Measurements from ENCODE around the gene POLR2E. TPM values are rescaled to one million over a fixed set of nuclear protein-coding genes. Genes with fewer than 3 reads are reported as not detected.

The POLR2E gene
- total RNA-seq, 1 experiment from 2014 or later = 141 TPM

DNA sequence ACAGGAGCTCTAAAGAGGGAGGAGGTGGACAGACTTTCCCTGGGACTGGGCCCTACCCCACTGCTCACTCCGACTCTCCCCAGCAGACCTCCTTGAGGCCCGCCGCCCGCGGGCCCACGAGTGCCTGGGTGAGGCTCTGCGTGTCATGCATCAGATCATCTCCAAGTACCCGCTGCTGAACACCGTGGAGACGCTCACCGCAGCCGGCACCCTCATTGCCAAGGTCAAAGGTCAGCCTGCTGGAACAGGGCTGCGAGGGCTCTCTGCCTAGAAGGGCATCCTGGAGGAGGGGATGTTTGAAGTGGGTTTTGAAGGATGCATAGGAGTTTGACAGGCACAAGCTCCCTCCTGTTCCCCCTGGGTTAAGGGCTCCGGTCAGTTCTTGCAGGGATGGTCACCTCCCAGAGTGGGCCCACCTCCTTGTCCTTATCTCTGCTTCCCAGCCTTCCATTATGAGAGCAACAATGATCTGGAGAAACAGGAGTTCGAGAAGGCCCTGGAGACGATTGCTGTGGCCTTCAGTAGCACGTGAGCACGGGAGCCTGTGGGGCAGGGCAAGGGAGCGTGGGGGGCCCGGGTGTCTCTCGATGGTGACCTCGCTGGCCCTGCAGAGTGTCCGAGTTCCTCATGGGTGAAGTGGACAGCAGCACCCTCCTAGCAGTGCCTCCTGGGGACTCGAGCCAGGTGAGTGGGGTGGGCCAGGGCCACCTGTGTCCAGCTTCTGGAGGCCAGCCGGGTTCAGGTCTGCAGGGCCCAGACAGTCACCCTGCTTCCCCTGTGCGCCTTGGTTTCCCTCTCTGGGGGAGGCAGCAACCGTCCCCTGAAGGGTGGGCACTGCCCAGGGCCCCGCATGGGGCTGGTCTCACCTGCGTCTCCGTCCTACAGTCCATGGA is 21.9 kb downstream of the POLR2E start:
- no peaks in the 10 kb centered on the region for H3K27me3 Mint-ChIP-seq (ENCODE audit: unreplicated experiment)
- TF ChIP-seq, protein P1, sequence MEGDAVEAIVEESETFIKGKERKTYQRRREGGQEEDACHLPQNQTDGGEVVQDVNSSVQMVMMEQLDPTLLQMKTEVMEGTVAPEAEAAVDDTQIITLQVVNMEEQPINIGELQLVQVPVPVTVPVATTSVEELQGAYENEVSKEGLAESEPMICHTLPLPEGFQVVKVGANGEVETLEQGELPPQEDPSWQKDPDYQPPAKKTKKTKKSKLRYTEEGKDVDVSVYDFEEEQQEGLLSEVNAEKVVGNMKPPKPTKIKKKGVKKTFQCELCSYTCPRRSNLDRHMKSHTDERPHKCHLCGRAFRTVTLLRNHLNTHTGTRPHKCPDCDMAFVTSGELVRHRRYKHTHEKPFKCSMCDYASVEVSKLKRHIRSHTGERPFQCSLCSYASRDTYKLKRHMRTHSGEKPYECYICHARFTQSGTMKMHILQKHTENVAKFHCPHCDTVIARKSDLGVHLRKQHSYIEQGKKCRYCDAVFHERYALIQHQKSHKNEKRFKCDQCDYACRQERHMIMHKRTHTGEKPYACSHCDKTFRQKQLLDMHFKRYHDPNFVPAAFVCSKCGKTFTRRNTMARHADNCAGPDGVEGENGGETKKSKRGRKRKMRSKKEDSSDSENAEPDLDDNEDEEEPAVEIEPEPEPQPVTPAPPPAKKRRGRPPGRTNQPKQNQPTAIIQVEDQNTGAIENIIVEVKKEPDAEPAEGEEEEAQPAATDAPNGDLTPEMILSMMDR (IDR thresholded peaks at IDR 0.05; ENCODE audit: unreplicated experiment) = no peak
- no TSS peak for BruUV-seq (replicated peaks)

DNA sequence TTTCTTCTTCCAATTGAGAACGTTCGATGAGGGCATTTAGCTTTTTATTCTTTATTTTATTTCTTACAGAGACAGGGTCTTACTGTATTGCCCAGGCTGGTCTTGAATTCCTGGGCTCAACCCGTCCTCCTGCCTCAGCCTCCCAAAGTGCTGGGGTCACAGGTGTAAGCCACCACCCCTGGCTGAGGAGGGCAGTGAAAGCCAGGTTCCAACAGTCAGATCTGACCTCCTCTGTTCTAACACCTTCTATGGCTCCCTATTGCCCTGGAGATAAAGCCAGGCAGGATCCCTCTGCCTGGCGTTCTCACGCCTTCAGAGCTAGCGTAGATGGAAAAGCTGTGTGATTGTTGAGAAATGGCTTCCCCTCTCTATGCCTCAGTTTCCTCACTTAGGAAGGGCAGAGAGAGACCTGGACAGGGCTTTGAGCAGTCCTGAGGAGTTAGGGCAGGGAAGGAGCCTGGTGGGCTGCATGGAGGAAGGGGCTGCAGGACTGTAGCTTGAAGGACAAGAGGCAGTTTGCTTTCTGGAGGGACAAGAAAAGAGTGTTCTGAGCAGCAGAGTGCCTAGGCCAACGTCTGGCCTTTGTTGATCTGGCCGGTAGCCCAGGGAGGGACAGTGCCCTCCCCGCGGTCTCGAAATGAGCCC is 22.7 kb downstream of the POLR2E start:
- Mint-ChIP-seq H3K27ac (ENCODE audit: unreplicated experiment) (no peak overlapping the region), H3K4me1 (ENCODE audit: low read depth, unreplicated experiment) (no peaks in the 10 kb centered on the region), H3K4me3 (ENCODE audit: low read depth, unreplicated experiment) (no peak overlapping the region), H3K36me3 (ENCODE audit: insufficient read depth, unreplicated experiment) (peaks cover 6% of the 10 kb centered on the region), H3K9me3 (ENCODE audit: low read depth, unreplicated experiment) (no peaks in the 10 kb centered on the region), H3K27me3 (ENCODE audit: unreplicated experiment) (no peaks in the 10 kb centered on the region)
- no TSS peak for BruUV-seq (replicated peaks)
- CTCF ChIA-PET = no interaction called here
- intact Hi-C loops (cut with micrococcal nuclease; ENCODE audit: unreplicated experiment) = no loop called here
- TF ChIP-seq, protein P1 (IDR thresholded peaks at IDR 0.05; ENCODE audit: unreplicated experiment) = no peak
- DNase-seq = no peak

More for the DNA sequence above, 21.9 kb downstream of the POLR2E start:
- Mint-ChIP-seq H3K4me1 (ENCODE audit: low read depth, unreplicated experiment) (no peaks in the 10 kb centered on the region), H3K4me3 (ENCODE audit: low read depth, unreplicated experiment) (no peak overlapping the region), H3K9me3 (ENCODE audit: low read depth, unreplicated experiment) (no peaks in the 10 kb centered on the region), H3K36me3 (ENCODE audit: insufficient read depth, unreplicated experiment) (peaks cover 6% of the 10 kb centered on the region), H3K27ac (ENCODE audit: unreplicated experiment) (no peak overlapping the region)
- CTCF ChIA-PET = no interaction called here
- no peak for DNase-seq
- intact Hi-C loops (cut with micrococcal nuclease; ENCODE audit: unreplicated experiment) = no loop called here

DNA sequence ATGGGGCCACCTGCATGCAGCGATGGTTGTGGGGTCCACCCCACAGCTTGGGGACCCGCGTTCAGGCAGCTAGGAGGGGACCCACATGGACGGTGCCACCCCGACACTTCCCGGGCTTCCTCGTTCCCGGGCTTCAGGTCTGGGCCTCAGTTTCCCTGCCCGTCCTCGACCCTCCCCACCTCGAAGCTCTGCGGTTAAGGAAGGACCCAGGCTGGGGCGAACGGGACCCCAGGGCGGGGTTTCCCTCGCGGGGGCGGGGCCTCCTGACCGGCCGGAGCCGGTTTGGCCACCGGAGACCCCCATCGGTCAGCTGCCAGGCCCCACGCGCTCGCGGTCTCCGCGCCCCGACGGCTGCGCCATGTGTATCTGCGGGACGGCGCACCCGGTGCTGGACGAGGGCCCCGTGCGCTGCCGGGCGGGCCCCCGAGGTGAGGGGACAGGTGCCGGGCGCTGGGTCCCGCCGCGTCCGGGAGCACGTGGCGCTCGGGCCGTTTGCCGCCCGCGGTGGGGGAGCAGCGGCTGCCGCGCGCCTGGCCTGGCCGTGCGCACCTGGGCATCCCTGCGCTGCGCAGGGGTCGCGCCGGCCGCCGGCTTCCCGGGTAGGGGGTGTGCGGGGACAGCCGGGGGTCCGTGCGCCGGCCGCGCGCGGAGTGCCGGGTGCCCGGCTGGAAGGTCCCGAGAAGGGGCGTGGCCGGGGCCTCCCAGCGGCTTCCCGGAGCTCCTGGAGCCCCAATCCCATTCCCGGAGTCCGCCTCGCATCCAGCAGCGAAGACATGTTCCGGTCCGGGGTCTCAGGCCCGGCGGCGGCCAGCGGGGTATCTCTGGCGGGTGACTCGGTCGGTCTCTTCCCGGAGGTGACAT is 24.0 kb downstream of the POLR2E start:
- Mint-ChIP-seq H3K4me3 (ENCODE audit: low read depth, unreplicated experiment) (no peak overlapping the region), H3K9me3 (ENCODE audit: low read depth, unreplicated experiment) (no peaks in the 10 kb centered on the region), H3K27me3 (ENCODE audit: unreplicated experiment) (no peaks in the 10 kb centered on the region), H3K36me3 (ENCODE audit: insufficient read depth, unreplicated experiment) (peaks cover 11% of the 10 kb centered on the region), H3K4me1 (ENCODE audit: low read depth, unreplicated experiment) (no peaks in the 10 kb centered on the region), H3K27ac (ENCODE audit: unreplicated experiment) (no peak overlapping the region)
- intact Hi-C loops (cut with micrococcal nuclease; ENCODE audit: unreplicated experiment) = no loop called here
- DNase-seq = no peak
- BruUV-seq (replicated peaks) = no TSS peak
- CTCF ChIA-PET = no interaction called here
- TF ChIP-seq, protein P1 (IDR thresholded peaks at IDR 0.05; ENCODE audit: unreplicated experiment) = no peak

DNA sequence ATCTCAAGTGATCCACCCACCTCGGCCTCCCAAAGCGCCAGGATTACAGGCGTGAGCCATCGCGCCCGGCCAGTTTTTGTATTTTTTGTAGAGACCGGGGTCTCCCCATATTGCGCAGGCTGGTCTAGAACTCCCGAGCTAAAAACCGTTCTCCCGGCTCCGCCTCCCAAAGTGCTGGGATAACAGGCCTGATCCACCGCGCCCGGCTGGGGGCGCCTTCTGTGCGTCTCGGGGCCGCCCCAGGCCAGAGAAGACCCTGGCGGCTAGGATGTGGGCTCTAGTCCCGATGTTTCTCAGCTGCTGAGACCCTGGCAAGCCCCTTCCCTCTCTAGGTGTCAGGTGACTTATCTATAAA is 24.6 kb downstream of the POLR2E start:
- H3K36me3 Mint-ChIP-seq (ENCODE audit: insufficient read depth, unreplicated experiment) = peaks cover 16% of the 10 kb centered on the region
- TF ChIP-seq, protein P1 (IDR thresholded peaks at IDR 0.05; ENCODE audit: unreplicated experiment) = no peak
- H3K4me3 Mint-ChIP-seq (ENCODE audit: low read depth, unreplicated experiment) = no peak overlapping the region
- no peaks in the 10 kb centered on the region for H3K9me3 Mint-ChIP-seq (ENCODE audit: low read depth, unreplicated experiment)
- BruUV-seq (replicated peaks) = no TSS peak
- intact Hi-C loops (cut with micrococcal nuclease; ENCODE audit: unreplicated experiment) = no loop called here
- H3K27ac Mint-ChIP-seq (ENCODE audit: unreplicated experiment) = no peak overlapping the region
- H3K4me1 Mint-ChIP-seq (ENCODE audit: low read depth, unreplicated experiment) = peaks cover 3% of the 10 kb centered on the region
- CTCF ChIA-PET = no interaction called here
- no peak for DNase-seq
- no peaks in the 10 kb centered on the region for H3K27me3 Mint-ChIP-seq (ENCODE audit: unreplicated experiment)
